HG02840 (cell line): ENCODE results near the gene YAP1.
"Not testable (repeated sequence)": the region's sequence is repeated elsewhere in the genome, so short reads cannot be mapped to it uniquely, and the experiment has no call there.

Source experiments
- ATAC-seq: cut with Tn5 transposase; IDR thresholded peaks from one replicate; pipeline ENCODE4 v1.9.1; 2021; ENCODE audit warnings: mild to moderate bottlenecking, moderate library complexity, moderate number of reproducible peaks; ENCODE audit not compliant: unreplicated experiment, low FRiP score

YAP1 gene

GRCh38 chr11:102237096-102237735 lies 127.0 kb downstream of the YAP1 start:
- ATAC-seq: no peak

DNA sequence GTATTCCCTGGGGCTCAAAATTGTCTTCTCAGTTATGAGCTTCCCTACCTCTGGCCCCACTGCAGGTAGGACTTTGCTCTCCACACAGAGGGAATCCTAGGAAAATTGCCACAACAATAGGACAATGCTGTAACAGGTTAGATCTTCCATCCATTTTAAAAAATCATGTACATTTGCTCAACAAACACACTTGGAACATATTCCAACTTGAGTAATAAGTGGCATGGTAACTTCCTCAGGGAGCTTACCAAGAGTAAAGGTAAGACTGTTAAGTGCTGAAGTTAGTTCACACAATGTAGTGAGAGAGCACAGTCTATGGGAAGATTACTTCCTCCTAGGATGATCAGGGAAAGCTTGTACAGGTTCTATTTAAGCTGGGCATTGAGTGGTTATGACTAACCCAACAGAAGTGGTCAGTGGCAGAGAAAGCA lies 128.2 kb downstream of the YAP1 start:
- no peak for ATAC-seq

- ATAC-seq: no peak
Measured at GRCh38 chr11:102239448-102239847, 129.2 kb downstream of the YAP1 start.

- ATAC-seq: no peak
Measured at GRCh38 chr11:102239911-102240310, 129.7 kb downstream of the YAP1 start.

GRCh38 chr11:102240502-102240901 lies 130.3 kb downstream of the YAP1 start:
- no peak for ATAC-seq

DNA sequence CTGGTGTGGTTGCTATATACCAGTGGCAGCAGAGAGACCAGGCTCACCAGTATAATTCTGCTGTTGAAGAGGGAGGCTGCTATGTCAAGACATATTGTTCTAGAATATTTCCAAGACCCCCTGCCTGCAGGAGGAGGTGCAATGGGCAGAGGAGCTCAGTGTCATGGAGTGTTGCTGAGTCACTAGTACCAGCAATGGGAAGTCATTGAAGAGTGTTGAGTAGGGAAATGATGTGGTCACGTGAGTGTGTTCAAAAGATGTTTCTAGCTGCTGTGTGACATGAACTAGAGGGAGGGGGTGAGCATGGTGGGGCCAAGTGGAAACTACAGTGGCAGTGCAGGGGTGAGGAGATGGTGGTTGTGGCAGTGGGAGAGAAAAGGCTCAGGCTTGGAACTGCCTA lies 130.8 kb downstream of the YAP1 start:
- ATAC-seq: no peak

DNA sequence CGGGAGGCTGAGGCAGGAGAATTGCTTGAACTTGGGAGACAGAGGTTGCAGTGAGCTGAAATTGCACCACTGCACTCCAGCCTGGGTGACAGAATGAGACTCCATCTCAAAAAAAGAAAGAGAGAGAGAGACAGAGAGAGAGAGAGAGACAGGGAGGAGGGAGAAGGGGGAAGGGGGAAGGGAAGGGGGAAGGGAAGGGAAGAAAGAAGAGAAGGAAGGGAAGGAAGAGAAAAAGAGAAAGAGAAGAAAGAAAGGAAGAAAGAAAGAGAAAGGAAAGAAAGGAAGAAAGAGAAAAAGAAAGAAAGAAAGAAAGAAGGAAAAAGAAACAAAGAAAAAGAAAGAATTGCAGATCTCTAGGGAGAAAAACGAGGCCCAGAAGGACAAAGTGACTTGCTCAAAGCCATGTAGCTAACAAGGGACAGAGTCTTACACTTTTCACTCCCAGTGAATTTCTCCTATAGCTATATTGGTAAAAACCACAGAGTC lies 133.2 kb downstream of the YAP1 start:
- no peak for ATAC-seq

DNA sequence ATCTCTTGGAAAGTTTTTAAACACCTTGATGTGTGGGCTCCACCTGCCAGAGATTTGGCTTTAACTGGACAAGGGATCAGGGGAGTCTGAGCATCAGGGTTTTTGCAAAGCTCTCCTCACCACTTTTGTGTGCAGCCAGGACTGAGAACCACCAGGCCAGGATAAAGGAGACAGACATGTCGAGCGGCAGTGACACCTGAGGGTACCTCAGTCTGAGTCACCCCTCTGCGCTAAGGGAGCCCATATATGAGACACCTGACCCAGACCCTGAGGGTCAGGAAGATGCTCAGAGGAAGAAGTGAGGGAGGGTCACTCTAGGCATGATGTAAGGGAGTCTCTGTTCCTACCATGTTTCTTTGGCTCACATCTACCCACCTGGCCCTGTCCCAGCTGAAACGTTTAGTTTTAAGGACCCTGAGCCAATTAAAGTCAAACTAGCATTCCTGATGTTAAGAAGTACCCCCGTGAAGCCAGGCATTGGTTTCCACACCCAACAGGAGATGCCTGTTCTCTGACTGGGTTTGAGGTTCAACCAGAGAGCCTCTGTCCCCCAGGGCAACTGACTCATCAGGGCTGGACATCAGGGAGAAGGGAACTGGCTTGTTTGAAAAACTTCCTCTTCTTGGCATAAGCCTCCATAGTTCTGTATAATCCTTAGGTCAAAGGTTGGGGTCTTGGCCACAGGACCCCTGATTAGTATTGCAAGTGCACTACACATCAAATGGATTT lies 134.6 kb downstream of the YAP1 start:
- no peak for ATAC-seq

DNA sequence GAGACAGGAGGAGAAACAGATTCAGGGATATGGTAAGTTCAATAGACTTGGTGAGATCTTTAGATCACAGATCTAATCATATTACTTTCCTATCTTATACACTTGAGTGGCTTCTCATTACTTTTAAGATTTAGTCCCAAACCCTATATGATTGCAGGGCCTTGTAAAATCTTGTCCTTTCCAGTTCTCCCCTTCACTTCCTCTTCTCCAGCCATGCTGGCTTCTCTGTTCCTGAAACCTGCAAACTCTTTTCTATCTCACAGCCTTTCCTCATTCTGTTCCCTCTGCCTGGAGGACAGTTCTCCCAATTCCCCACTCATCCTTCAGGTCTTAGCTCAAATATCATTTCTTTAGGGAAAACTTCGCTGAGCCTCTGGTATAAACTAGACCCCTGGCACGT lies 141.2 kb downstream of the YAP1 start:
- no peak for ATAC-seq

DNA sequence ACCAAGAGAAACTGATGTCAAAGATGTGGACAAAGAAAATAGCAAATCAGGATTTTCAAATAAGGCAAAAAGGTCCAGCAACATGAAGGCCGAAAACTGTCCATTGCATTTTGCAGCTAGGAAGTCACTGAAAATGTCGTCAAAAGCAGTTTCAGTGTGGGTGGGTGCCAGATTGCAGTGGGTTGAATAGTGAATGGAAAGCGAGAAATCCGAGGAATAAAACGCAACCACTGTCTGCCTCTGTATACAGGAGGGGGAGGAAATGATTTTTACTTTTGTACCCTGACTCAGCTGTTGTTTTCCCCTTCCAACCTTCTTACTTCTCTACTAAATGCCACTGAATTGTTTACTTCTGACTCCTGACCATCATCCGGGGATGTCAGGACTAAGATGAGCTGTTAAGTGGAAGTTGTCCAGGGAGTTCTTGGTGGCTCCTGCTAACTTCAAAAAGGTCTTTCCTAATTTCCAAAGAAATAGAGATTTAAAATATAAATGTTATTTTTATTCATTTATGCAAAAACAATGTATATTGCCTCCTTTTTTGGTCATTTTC lies 142.2 kb downstream of the YAP1 start:
- ATAC-seq: no peak

DNA sequence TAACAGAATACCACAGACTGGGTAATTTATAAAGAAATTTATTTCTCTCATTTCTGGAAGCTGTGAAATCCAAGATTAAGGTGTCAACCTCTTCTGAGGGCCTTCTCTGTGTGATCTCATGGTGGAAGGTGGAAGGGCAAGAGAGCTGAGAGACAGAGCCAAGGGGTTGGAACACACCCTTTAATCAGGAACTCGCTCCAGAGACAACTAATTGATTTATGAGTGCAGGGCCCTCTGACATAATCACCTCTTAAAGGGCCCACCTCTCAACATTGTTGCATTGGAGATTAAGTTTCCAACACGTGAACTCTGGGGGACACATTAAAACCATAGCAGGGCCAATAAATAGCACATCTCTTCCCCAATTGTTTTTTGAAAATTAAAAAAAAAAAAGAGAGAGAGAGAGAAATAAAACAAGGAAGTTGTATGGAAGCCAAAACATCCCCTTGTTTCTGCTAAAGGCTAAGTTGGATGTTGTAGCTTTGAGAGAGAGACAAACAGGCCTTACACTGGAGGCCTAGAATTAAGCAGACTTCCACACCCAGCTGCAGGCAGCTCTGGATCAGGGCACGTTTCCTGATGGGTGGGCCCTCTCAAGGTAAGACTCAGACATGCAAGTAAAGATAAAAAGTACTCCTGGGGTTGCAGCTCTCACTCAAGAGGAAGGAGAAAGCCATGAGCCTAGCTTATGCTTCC lies 142.9 kb downstream of the YAP1 start:
- ATAC-seq: no peak

GRCh38 chr11:102254047-102254446 lies 143.8 kb downstream of the YAP1 start:
- ATAC-seq: no peak

- no peak for ATAC-seq
Measured at GRCh38 chr11:102256251-102256650, 146.0 kb downstream of the YAP1 start.

DNA sequence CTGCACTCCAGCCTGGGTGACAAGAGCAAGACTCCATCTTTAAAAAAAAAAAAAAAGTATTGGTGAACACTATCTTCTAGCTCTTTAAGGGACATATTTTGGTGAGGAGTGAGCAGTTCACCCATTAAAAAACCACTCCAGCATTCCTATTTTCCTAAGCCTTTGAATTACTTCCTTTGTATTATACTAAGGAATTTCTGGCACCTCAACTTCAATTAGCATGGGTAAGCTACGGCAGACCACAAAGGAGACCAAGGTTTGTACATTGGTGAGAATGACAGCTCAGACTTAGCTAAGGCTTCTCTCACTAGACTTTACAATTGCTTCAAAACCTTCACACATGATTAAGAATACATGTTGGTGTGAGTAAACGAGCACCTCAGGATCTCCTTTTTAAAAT lies 150.0 kb downstream of the YAP1 start:
- no peak for ATAC-seq

- no peak for ATAC-seq
Measured at GRCh38 chr11:102263379-102264003, 153.2 kb downstream of the YAP1 start.

- ATAC-seq: not testable (repeated sequence)
Measured at GRCh38 chr11:102264704-102265103, 154.5 kb downstream of the YAP1 start.

DNA sequence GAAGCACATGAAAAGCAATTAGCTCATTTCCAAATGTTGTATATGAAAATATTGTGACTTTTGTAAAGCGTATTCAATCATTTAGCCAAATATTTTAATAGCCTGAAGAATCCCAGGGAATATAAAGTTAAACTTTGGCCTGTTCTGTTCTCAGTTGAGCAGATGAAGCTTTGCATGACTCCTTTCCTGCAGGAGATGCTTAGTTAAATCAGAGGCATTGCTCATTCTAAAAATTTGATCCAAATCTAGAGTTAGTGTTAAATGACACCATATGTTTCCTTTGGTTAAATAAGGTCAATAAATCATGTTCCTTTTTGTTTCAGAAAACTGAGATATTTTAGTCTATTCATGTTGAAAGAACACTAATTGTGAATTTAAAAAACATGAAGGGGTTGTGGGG lies 155.9 kb downstream of the YAP1 start:
- no peak for ATAC-seq

DNA sequence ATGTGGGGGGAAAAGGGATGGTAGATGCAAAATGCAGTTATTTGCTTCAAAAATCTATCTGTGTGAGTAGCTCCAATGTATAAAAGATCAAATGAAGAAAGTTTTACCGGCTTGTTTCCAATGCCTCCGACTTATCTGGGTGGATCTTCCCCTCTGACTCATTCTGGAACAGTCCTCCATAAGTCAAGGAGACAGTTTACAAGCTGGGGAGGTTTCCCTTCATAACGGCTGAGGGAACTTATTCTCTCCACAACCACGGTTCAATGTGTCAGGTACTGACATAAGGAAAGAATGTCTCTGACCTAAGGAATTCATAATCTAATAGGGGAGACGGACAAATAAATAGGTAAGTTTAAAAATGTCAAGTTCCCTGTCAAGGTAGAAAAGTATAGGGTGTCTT lies 157.4 kb downstream of the YAP1 start:
- ATAC-seq: no peak

GRCh38 chr11:102268083-102268984 lies 158.1 kb downstream of the YAP1 start:
- no peak for ATAC-seq

GRCh38 chr11:102268985-102269470 lies 158.8 kb downstream of the YAP1 start:
- no peak for ATAC-seq
